Lower leg skin (tissue), 4 donors: Measurements from ENCODE around the gene PEX14. TPM values are rescaled to one million over a fixed set of nuclear protein-coding genes. Genes with fewer than 3 reads are reported as not detected.

ENCODE experiments used
- DNase-seq, 2 donors: peaks; one replicate each; pipeline ENCODE4 v3.0.0-alpha.2; 2019; ENCODE audit warnings: low spot score in 2 of 2
- H3K4me3 ChIP-seq: fragments of 200-600 bp; sonication (generic); 2 replicates; pipeline ENCODE4 v1.5.1; 2017; ENCODE audit warnings: mild to moderate bottlenecking, low read depth; ENCODE audit not compliant: poor library complexity, severe bottlenecking
- CTCF ChIP-seq, 3 donors: fragments of 450-650 bp; IDR thresholded peaks; one replicate each; pipeline ENCODE4 v1.5.1; 2016; ENCODE audit warnings: antibody characterized with exemption in 3 of 3, mild to moderate bottlenecking in 3 of 3, moderate library complexity in 2 of 3
- POLR2A ChIP-seq, 2 donors: fragments of 450-650 bp; IDR thresholded peaks; one replicate each; pipeline ENCODE4 v1.6.1; 2016 to 2017; ENCODE audit warnings: antibody characterized with exemption in 2 of 2, mild to moderate bottlenecking in 1 of 2, moderate library complexity in 1 of 2
- WGBS, 2 donors: methylation state at CpG; one replicate each; pipeline ENCODE4 v1.1.5; 2018; 5-methylcytosine and 5-hydroxymethylcytosine counted together
- intact Hi-C: fragments of 100-400 bp; cut with DNase I; formaldehyde crosslinking; loops from one replicate; pipeline ENCODE4 v1.15.0; 2023; ENCODE audit warnings: low total_unique reads
- total RNA-seq, 4 donors: library from RNA; depleted of rRNA; stranded (reverse); fragments of >200 nt; gene quantifications; one replicate each; pipeline ENCODE4 v1.1.0, GENCODE V29; 2016

The PEX14 gene
- total RNA-seq, 4 donors from 2014 or later, result 14.1 to 22.8 (median 18.9) TPM

- intact Hi-C loops, result no loop called here
- 62 to 78% methylated on average over 29 of the region's 32 CpGs for WGBS, 2 donors
These were observed 174.2 kb downstream of the PEX14 start for GRCh38 chr1:10648689-10649516.

GRCh38 chr1:10649517-10650201 lies 174.9 kb downstream of the PEX14 start:
- no peak for DNase-seq
- H3K4me3 ChIP-seq, result no peak overlapping the region
- 70 to 74% methylated on average over 30 of the region's 30 CpGs for WGBS, 2 donors
- intact Hi-C loops, result no loop called here
- TF ChIP-seq POLR2A (IDR thresholded peaks at IDR 0.05) (no peak), CTCF (IDR thresholded peaks at IDR 0.05) (no peak)

More at GRCh38 chr1:10648689-10649516, 174.2 kb downstream of the PEX14 start:
- TF ChIP-seq CTCF (IDR thresholded peaks at IDR 0.05) (no peak), POLR2A (IDR thresholded peaks at IDR 0.05) (no peak)
- no peak overlapping the region for H3K4me3 ChIP-seq
- DNase-seq, result no peak

- TF ChIP-seq POLR2A (IDR thresholded peaks at IDR 0.05) (no peak), CTCF (IDR thresholded peaks at IDR 0.05) (no peak)
- intact Hi-C loops, result no loop called here
- no peak overlapping the region for H3K4me3 ChIP-seq
- 78 to 85% methylated on average over 27 to 33 of the region's 40 CpGs for WGBS, 2 donors
- DNase-seq, result no peak
These were observed 176.0 kb downstream of the PEX14 start for GRCh38 chr1:10650556-10651388.

- no peak overlapping the region for H3K4me3 ChIP-seq
- DNase-seq, result no peak
- TF ChIP-seq POLR2A (IDR thresholded peaks at IDR 0.05), result no peak
- no peak for TF ChIP-seq CTCF (IDR thresholded peaks at IDR 0.05)
- intact Hi-C loops, result no loop called here
- 86 to 91% methylated on average over 18 to 19 of the region's 19 CpGs for WGBS, 2 donors
These were observed 176.6 kb downstream of the PEX14 start for GRCh38 chr1:10651389-10651766.

GRCh38 chr1:10651793-10652192 lies 177.0 kb downstream of the PEX14 start:
- intact Hi-C loops, result no loop called here
- no peak overlapping the region for H3K4me3 ChIP-seq
- DNase-seq, result no peak
- TF ChIP-seq CTCF (IDR thresholded peaks at IDR 0.05) (no peak), POLR2A (IDR thresholded peaks at IDR 0.05) (no peak)
- WGBS, 2 donors, result 71 to 75% methylated on average over 10 to 11 of the region's 11 CpGs
